ENCODE data around the gene LSM3. TPM values are rescaled to one million over a fixed set of nuclear protein-coding genes. Genes with fewer than 3 reads are reported as not detected.

The LSM3 gene
- polyA plus RNA-seq: 10 to 100 TPM in 2 of 3 donors, 1 to 10 TPM in 1; 6.3 to 20.7 (median 11.0) TPM

DNA sequence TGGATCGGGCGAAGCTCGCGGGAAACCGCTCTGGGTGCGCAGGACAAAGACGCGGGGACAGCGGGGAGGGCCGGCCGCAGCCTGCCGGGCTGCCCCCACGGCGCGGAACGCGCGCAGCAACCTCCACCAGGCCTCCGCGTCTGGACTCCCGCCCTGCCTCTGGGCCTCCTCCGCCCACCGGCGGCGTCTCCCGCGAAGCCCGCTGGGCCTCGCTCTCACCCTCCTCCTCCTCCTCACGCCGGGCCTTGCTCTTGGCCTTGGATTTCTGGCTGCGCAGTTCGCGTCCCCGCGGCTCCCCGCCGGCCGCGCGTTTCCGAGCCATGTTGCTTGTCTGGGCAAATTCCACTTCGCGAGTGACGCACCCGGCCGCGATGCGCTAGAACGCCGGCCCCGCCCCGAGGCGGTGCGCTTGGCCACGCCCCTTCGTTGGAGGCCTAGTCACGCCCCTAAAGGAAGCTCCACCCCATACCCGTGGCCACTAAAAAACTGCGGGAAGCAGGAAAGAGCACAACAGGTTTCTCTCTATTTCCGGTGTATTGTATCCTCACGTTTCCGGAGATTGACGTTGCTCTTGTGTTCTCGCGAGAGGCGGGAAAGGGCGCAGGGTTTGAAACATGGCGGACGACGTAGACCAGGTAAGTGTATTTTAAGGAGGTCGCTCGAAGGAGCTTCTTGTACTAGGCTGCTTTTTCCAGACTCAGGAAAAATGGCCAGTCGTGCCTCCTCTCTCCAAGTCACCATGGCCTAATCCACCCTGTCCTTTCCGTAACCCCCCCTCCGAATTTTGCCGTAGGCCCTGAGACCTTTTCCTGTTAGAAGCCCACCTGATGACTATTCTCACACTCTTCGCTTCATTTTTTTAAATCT lies at the start of gene LSM3, which contains the start of gene XPC:
TSS of gene LSM3 (plus strand) at position 571 of the 867 bp plus-strand sequence. CDS start at position 615, 44 bp downstream.
TSS of gene XPC (minus strand) at position 355 of the 867 bp plus-strand sequence. CDS start at position 322, 33 bp downstream.
- no peak within 1 kb of the TSS for H3K27ac ChIP-seq (ENCODE audit: low read depth, low read length)
- WGBS, 3 donors: 0% methylated on average over 62 to 78 of the region's 78 CpGs

GRCh38 chr3:14129296-14129695 lies 49.3 kb upstream of the LSM3 start:
- no peak overlapping the region for H3K27ac ChIP-seq (ENCODE audit: low read depth, low read length)

DNA sequence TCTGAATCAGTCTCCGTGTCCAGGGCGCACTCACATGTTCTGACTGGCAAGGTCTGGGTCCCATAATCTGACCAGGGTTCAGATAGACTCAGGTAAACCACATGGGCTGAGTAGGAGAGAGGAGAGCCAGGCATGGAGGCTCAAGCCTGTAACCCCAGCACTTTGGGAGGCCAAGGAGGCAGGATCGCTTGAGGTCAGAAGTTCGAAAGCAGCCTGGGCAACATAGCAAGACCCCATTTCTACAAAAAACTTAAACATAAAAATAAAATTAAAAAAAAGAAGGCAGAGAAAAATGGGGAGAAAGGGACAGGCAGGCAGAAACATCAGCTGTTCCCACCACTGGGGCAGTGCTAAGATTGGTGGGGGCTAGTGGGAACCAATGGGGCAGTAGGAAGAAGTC lies 48.4 kb upstream of the LSM3 start:
- 90 to 96% (median 95%) methylated on average over 4 of the region's 4 CpGs for WGBS, 3 donors
- no peak overlapping the region for H3K27ac ChIP-seq (ENCODE audit: low read depth, low read length)

More at GRCh38 chr3:14129296-14129695, 49.3 kb upstream of the LSM3 start:
- WGBS, 3 donors: 96 to 97% (median 97%) methylated on average over 6 of the region's 6 CpGs

DNA sequence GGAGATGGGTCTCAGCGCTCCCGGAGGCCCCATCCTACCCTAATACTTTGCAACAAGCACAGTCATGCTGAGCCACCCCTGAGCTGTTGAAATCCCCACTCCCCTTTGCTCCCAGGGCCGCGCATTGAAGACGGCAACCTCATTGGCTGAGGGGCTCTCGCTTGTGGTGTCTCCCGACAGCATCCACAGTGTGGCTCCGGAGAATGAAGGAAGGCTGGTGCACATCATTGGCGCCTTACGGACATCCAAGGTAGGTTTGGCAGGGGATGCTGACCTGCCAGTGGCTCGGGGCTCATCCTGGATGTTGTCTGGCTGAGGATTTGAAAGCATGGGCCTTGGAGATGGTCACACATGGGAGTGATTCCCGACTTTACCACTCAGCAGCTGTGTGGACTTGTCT lies 47.9 kb upstream of the LSM3 start:
- WGBS, 3 donors: 95 to 97% (median 96%) methylated on average over 12 of the region's 12 CpGs
- H3K27ac ChIP-seq (ENCODE audit: low read depth, low read length): no peak overlapping the region

- no peak overlapping the region for H3K27ac ChIP-seq (ENCODE audit: low read depth, low read length)
Measured at GRCh38 chr3:14131134-14131533, 47.5 kb upstream of the LSM3 start.

GRCh38 chr3:14132120-14132519 lies 46.5 kb upstream of the LSM3 start:
- WGBS, 3 donors: 95 to 96% (median 95%) methylated on average over 8 of the region's 8 CpGs
- H3K27ac ChIP-seq (ENCODE audit: low read depth, low read length): no peak overlapping the region

More at GRCh38 chr3:14131134-14131533, 47.5 kb upstream of the LSM3 start:
- WGBS, 3 donors: 82 to 88% (median 82%) methylated on average over 5 of the region's 5 CpGs

- H3K27ac ChIP-seq (ENCODE audit: low read depth, low read length): no peak overlapping the region
- 91 to 95% (median 93%) methylated on average over 6 of the region's 6 CpGs for WGBS, 3 donors
Measured at GRCh38 chr3:14132689-14133088, 45.9 kb upstream of the LSM3 start.

DNA sequence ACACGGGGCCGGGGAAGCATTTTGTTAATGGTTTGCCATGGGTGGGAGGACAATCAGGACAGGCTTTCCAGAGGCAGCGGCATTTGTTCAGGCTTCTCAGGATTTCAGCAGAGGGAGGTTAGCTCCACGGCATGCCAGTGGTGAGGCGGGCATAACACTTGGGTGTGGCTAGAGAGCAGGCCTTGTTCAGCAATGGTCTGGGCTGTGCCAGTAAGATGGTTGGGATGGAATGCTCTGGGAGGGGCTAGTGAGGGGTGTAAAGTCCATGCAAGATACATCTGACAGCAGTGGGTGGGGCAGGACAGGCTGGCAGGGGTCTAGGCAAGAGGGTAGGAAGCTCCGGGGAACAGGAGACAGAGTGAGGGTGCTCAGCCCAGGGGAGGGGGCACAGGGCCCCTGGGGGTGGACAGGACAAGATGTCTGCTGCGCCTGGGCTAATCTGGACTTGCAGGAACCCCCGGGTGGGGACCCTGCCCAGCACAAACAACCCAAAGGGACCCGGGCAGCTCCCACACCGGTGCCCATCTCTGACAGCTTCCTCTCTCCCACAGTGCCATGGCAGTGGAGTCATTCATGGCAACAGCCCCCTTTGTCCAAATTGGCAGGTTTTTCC lies 45.3 kb upstream of the LSM3 start:
- no peak overlapping the region for H3K27ac ChIP-seq (ENCODE audit: low read depth, low read length)
- 92 to 93% (median 92%) methylated on average over 10 of the region's 10 CpGs for WGBS, 3 donors

GRCh38 chr3:14133876-14134275 lies 44.7 kb upstream of the LSM3 start:
- 93 to 99% (median 96%) methylated on average over 5 of the region's 5 CpGs for WGBS, 3 donors
- H3K27ac ChIP-seq (ENCODE audit: low read depth, low read length): no peak overlapping the region

DNA sequence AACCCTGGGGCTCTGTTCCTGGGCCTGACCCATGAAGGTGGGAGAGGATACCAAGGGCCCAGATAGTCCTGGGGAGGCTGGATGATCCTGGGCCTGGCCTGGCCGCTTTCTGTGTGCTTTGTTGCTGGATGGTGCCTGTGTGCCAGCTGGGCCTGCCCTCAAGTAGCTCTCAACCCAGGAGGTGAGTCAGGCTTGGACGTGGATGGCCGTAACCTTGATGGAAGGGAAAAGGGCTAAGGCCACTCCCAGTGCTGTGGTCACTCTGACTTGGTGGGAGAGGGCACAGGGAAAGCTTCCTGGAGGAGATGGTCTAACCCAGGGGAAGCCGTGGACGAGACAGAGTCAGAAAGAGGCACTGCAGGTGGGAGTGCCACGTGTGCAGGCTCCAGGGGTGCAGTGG lies 44.3 kb upstream of the LSM3 start:
- H3K27ac ChIP-seq (ENCODE audit: low read depth, low read length): no peak overlapping the region
- 92 to 95% (median 93%) methylated on average over 6 of the region's 6 CpGs for WGBS, 3 donors

- 86 to 90% (median 87%) methylated on average over 11 of the region's 11 CpGs for WGBS, 3 donors
Measured at GRCh38 chr3:14135581-14135980, 43.0 kb upstream of the LSM3 start.

GRCh38 chr3:14137004-14137403 lies 41.6 kb upstream of the LSM3 start:
- H3K27ac ChIP-seq (ENCODE audit: low read depth, low read length): no peak overlapping the region

More at GRCh38 chr3:14135581-14135980, 43.0 kb upstream of the LSM3 start:
- no peak overlapping the region for H3K27ac ChIP-seq (ENCODE audit: low read depth, low read length)

GRCh38 chr3:14137445-14137844 lies 41.2 kb upstream of the LSM3 start:
- no peak overlapping the region for H3K27ac ChIP-seq (ENCODE audit: low read depth, low read length)
- WGBS, 3 donors: 55 to 61% (median 60%) methylated on average over 3 of the region's 3 CpGs

More at GRCh38 chr3:14137004-14137403, 41.6 kb upstream of the LSM3 start:
- WGBS, 3 donors: 80 to 92% (median 90%) methylated on average over 3 of the region's 3 CpGs

DNA sequence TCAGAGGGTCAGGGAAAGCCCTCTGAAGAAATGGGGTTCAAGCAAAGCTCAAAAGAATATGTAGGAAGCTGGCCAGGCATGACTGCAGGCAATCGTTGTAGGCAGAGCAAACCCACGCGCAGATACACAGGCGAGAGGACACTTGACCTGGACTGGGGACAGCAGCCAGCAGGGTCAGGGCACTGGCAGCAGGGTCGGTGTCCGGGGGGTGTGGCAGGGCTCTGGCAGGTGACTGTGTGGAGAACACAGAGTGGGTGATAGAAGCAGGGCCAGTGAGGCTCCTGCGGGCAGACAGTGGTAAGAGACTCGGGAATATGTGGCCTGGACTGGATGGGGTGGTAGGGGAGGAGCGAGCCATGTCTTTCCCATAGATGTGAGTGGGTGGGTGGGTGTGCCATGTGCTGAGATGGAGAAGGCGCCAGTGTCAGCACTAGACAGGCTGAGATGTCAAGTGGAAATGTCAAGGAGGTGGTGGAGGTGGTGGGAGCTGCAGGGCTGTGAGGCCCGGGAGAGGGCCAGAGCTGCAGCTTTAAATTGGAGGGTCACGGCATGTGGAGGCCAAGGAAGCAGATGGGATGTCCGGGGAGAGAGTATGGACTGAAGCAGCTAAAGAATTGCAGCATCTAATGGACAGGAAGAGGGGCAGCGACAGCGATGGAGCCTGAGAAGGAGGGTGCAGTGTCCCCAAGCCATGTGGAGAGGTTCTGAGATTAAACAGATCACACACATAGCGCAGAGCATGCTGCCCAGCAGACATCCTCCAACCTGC lies 40.3 kb upstream of the LSM3 start:
- no peak overlapping the region for H3K27ac ChIP-seq (ENCODE audit: low read depth, low read length)
- WGBS, 3 donors: 88 to 91% (median 89%) methylated on average over 16 of the region's 16 CpGs

- 86 to 90% (median 87%) methylated on average over 14 of the region's 14 CpGs for WGBS, 3 donors
- H3K27ac ChIP-seq (ENCODE audit: low read depth, low read length): no peak overlapping the region
Measured at GRCh38 chr3:14138878-14139655, 39.5 kb upstream of the LSM3 start.

GRCh38 chr3:14139771-14140170 lies 38.8 kb upstream of the LSM3 start:
- H3K27ac ChIP-seq (ENCODE audit: low read depth, low read length): no peak overlapping the region
- WGBS, 3 donors: 58 to 84% (median 81%) methylated on average over 5 of the region's 5 CpGs

DNA sequence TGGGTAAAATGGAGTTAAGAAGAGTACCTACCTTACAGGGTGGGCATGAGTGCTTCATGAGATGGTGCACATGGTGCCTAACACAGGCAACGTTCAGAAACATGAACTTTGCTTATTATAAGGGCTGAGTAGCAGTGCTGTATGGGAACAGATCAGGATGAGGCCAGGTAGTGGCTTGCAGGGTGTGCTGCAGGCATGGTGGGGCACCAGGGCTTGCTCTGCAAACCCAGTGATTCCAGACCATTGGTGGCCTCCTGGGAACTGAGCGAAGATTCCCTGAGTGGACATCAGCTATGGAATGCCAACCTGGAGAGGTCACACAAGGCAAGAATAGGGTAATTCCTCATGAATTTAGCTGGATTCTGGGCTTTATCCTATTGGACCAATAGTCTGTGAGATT lies 37.9 kb upstream of the LSM3 start:
- no peak overlapping the region for H3K27ac ChIP-seq (ENCODE audit: low read depth, low read length)
- WGBS, 3 donors: 83 to 85% (median 84%) methylated on average over 2 of the region's 2 CpGs

DNA sequence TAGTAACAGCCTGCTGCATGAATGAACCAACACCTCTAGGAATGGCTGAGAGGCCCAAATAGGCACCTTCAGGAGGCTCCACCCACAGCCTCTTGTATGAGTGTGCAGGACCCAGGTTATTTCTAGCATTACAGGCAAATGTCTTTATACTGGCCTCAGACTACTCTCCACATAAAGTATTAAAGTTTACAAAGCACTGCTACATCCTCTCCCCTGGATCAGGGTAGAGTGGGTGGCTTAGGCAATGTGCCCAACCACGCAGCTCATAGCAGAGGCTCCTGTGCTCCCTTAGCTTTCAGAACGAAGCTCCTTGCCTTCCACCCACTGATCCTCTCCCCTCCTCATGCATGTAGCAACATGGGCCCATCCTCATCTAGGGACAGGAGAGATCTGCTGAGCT lies 37.5 kb upstream of the LSM3 start:
- 57 to 66% (median 60%) methylated on average over 2 of the region's 2 CpGs for WGBS, 3 donors
- no peak overlapping the region for H3K27ac ChIP-seq (ENCODE audit: low read depth, low read length)

All from adipose tissue (tissue), 3 donors.